IMR-90 (cell line): ENCODE data around the gene IRF4. TPM values are rescaled to one million over a fixed set of nuclear protein-coding genes. Genes with fewer than 3 reads are reported as not detected.

ENCODE experiments used
- ATAC-seq: fragments of 200-7000 bp; cut with Tn5 transposase; 2 replicates; pipeline ENCODE4 v1.9.1; 2020; ENCODE audit warnings: low read depth, mild to moderate bottlenecking, moderate library complexity
- BruUV-seq: library from RNA; stranded (reverse); fragments of 400-500 nt; replicated peaks from 2 replicates; lab custom pipeline; 2021; lab: Mats Ljungman, UMichigan
- CTCF ChIA-PET: fragments of 300-600 bp; formaldehyde crosslinking; extraction: SDS; loops from one replicate; lab custom pipeline; 2021; ENCODE audit warnings: antibody characterized with exemption; lab: Yijun Ruan, JAX
- POLR2A ChIA-PET: fragments of 300-600 bp; sonication (Branson Sonifier 250); formaldehyde crosslinking; loops from one replicate; lab custom pipeline; 2022; ENCODE audit warnings: antibody characterized with exemption; ENCODE audit not compliant: unreplicated experiment; lab: Charles Lee
- DNase-seq: peaks from one replicate; pipeline ENCODE4 v3.0.0; 2013
- H2AFZ ChIP-seq: replicated peaks from 2 replicates; pipeline ENCODE3; 2013; ENCODE audit warnings: low read length, mild to moderate bottlenecking; ENCODE audit not compliant: poor library complexity
- H2AK5ac ChIP-seq: 2 replicates; pipeline ENCODE4 v1.6.1; 2013; ENCODE audit warnings: low read depth, low read length, inconsistent platforms
- H2AK9ac ChIP-seq: replicated peaks from 2 replicates; pipeline ENCODE3; 2013; ENCODE audit warnings: mild to moderate bottlenecking, low read depth, low read length, moderate library complexity; ENCODE audit not compliant: poor library complexity
- H2BK120ac ChIP-seq: 2 replicates; pipeline ENCODE4 v1.6.1; 2013; ENCODE audit warnings: low read depth, low read length, inconsistent platforms
- H2BK15ac ChIP-seq: 3 replicates; pipeline ENCODE4 v1.6.1; 2013; ENCODE audit warnings: low read depth, low read length, inconsistent platforms
- H2BK20ac ChIP-seq: 2 replicates; pipeline ENCODE4 v1.6.1; 2013; ENCODE audit warnings: low read depth, mild to moderate bottlenecking, inconsistent platforms, low read length, moderate library complexity
- H2BK5ac ChIP-seq: 2 replicates; pipeline ENCODE4 v1.6.1; 2013; ENCODE audit warnings: mild to moderate bottlenecking, low read depth, low read length, inconsistent platforms; ENCODE audit not compliant: poor library complexity, severe bottlenecking
- H3K14ac ChIP-seq: replicated peaks from 2 replicates; pipeline ENCODE4 v1.6.1; 2013; ENCODE audit warnings: low read depth, low read length, inconsistent platforms
- H3K18ac ChIP-seq: 2 replicates; pipeline ENCODE4 v1.6.1; 2013; ENCODE audit warnings: low read depth, low read length, control low read depth
- H3K23ac ChIP-seq: 2 replicates; pipeline ENCODE4 v1.6.1; 2013; ENCODE audit warnings: low read depth, low read length, inconsistent platforms
- H3K27ac ChIP-seq: 2 replicates; pipeline ENCODE4 v1.5.1; 2013; ENCODE audit warnings: mild to moderate bottlenecking, control low read depth, low read length; ENCODE audit not compliant: insufficient read depth
- H3K27me3 ChIP-seq: 2 replicates; pipeline ENCODE4 v1.6.1; 2013; ENCODE audit warnings: low read length; ENCODE audit not compliant: control insufficient read depth, insufficient read depth
- H3K36me3 ChIP-seq: 2 replicates; pipeline ENCODE4 v1.6.1; 2013; ENCODE audit warnings: low read length, mixed read lengths; ENCODE audit not compliant: control insufficient read depth, insufficient read depth
- H3K4ac ChIP-seq: 2 replicates; pipeline ENCODE4 v1.6.1; 2013; ENCODE audit warnings: low read depth, low read length, inconsistent platforms
- H3K4me1 ChIP-seq: 2 replicates; pipeline ENCODE4 v1.6.1; 2013; ENCODE audit warnings: low read length, mixed read lengths; ENCODE audit not compliant: control insufficient read depth, insufficient read depth
- H3K4me2 ChIP-seq: 2 replicates; pipeline ENCODE4 v1.6.1; 2013; ENCODE audit warnings: low read depth, mild to moderate bottlenecking, control low read depth, low read length, moderate library complexity
- H3K4me3 ChIP-seq: 2 replicates; pipeline ENCODE4 v1.5.1; 2013; ENCODE audit warnings: low read depth, mild to moderate bottlenecking, control low read depth, low read length, moderate library complexity; ENCODE audit not compliant: insufficient read depth
- H3K56ac ChIP-seq: 2 replicates; pipeline ENCODE4 v1.6.1; 2013; ENCODE audit warnings: low read length, inconsistent platforms; ENCODE audit not compliant: insufficient read depth; ENCODE audit errors: extremely low read depth
- H3K79me1 ChIP-seq, 2 experiments: 2 replicates each; pipeline ENCODE4 v1.6.1; 2013; ENCODE audit warnings: low read length in 2 of 2, inconsistent platforms in 1 of 2, low read depth in 1 of 2
- H3K9ac ChIP-seq: 2 replicates; pipeline ENCODE4 v1.6.1; 2013; ENCODE audit warnings: low read depth, low read length, control low read depth
- H3K9me1 ChIP-seq: 2 replicates; pipeline ENCODE4 v1.6.1; 2013; ENCODE audit warnings: low read length, inconsistent platforms; ENCODE audit not compliant: insufficient read depth
- H3K9me3 ChIP-seq: 2 replicates; pipeline ENCODE4 v1.6.1; 2013; ENCODE audit warnings: low read length; ENCODE audit not compliant: control insufficient read depth, insufficient read depth
- H4K20me1 ChIP-seq: 2 replicates; pipeline ENCODE4 v1.6.1; 2013; ENCODE audit warnings: low read length, inconsistent platforms; ENCODE audit not compliant: insufficient read depth
- H4K5ac ChIP-seq: 2 replicates; pipeline ENCODE4 v1.6.1; 2013; ENCODE audit warnings: mild to moderate bottlenecking, low read depth, low read length, control low read depth
- H4K8ac ChIP-seq, 2 experiments: 2 replicates each; pipeline ENCODE4 v1.6.1; 2013; ENCODE audit warnings: low read depth in 2 of 2, low read length in 2 of 2, control low read depth in 1 of 2, inconsistent platforms in 1 of 2
- H4K91ac ChIP-seq: 2 replicates; pipeline ENCODE4 v1.6.1; 2013; ENCODE audit warnings: low read depth, low read length, inconsistent platforms; ENCODE audit not compliant: insufficient read depth
- CEBPB ChIP-seq: IDR thresholded peaks from 2 replicates; pipeline ENCODE4 v1.6.1; 2012; ENCODE audit warnings: low read depth, low read length, improper control_type of control experiment
- CTCF ChIP-seq: conservative IDR thresholded peaks from 2 replicates; pipeline ENCODE4 v1.5.1; 2012; ENCODE audit warnings: mild to moderate bottlenecking, low read depth, low read length, improper control_type of control experiment
- FOS ChIP-seq: fragments of 150-350 bp; IDR thresholded peaks from 2 replicates; pipeline ENCODE4 v1.6.1; 2016; ENCODE audit warnings: low read depth, low read length
- RAD21 ChIP-seq: IDR thresholded peaks from 2 replicates; pipeline ENCODE4 v1.6.1; 2012; ENCODE audit warnings: low read length, improper control_type of control experiment
- RFX5 ChIP-seq: IDR thresholded peaks from 2 replicates; pipeline ENCODE4 v1.8.0; 2012; ENCODE audit warnings: low read depth, mild to moderate bottlenecking, low read length, moderate library complexity
- SMC3 ChIP-seq: fragments of 150-350 bp; IDR thresholded peaks from 2 replicates; pipeline ENCODE4 v1.6.1; 2016; ENCODE audit warnings: low read depth, mild to moderate bottlenecking, antibody characterized with exemption, low read length, moderate library complexity
- WGBS, 2 experiments: methylation state at CpG; one replicate each; pipeline versions ENCODE4 v1.1.5 to v1.1.7; 2013; ENCODE audit warnings: missing lambda C conversion rate in 2 of 2; ENCODE audit not compliant: insufficient read length in 1 of 2; ENCODE audit errors: extremely low coverage in 2 of 2; 5-methylcytosine and 5-hydroxymethylcytosine counted together
- dilution Hi-C: fragments of 300-500 bp; cut with HindIII; formaldehyde crosslinking; loops from one replicate; pipeline ENCODE4 v1.14.3; 2018; ENCODE audit warnings: low sequenced_read_pairs; ENCODE audit not compliant: unreplicated experiment
- in situ Hi-C: fragments of 300-500 bp; cut with MboI; formaldehyde crosslinking; loops from 3 replicates; pipeline ENCODE4 v1.14.3; 2019; ENCODE audit warnings: low sequenced_read_pairs, inconsistent platforms, mixed read lengths
- intact Hi-C: fragments of 100-400 bp; cut with micrococcal nuclease; formaldehyde crosslinking; loops from 2 replicates; pipeline ENCODE4 v1.10.0; 2022
- polyA plus RNA-seq, 3 experiments: library from polyadenylated mRNA; depleted of rRNA; stranded (reverse); fragments of >200 nt; gene quantifications; 2 replicates each; pipeline ENCODE4 v1.2.3, GENCODE V29; 2012; ENCODE audit warnings: low replicate concordance in 1 of 3
- total RNA-seq: library from RNA; depleted of rRNA; stranded (reverse); fragments of >200 nt; gene quantifications from 2 replicates; pipeline ENCODE4 v1.2.3, GENCODE V29; 2012

Gene IRF4
- total and polyA plus RNA-seq, 2 of the 4 experiments (the other 2 are of a cell fraction) = not detected

- H3K56ac ChIP-seq = no peak overlapping the region
- ChIA-PET CTCF (no interaction called here), POLR2A (no interaction called here)
- H2AFZ ChIP-seq = no peak overlapping the region
- H3K36me3 ChIP-seq = no peaks in the 10 kb centered on the region
- H2BK5ac ChIP-seq = no peak overlapping the region
- no peak overlapping the region for H3K23ac ChIP-seq
- H4K91ac ChIP-seq = no peak overlapping the region
- H3K27me3 ChIP-seq = peaks cover 51% of the 10 kb centered on the region
- H4K8ac ChIP-seq = no peak overlapping the region
- ATAC-seq (no peak), DNase-seq (no peak)
- no peak overlapping the region for H3K4me3 ChIP-seq
- WGBS, 2 experiments = 40% methylated on average over 1 of the region's 14 CpGs; no CpG with 5 or more reads in 1 of the 2 experiments
- H3K79me1 ChIP-seq = no peaks in the 10 kb centered on the region
- no peak overlapping the region for H3K18ac ChIP-seq
- H3K9me3 ChIP-seq = peaks cover 3% of the 10 kb centered on the region; the same call in 1 of the 2 replicates
- H3K9ac ChIP-seq = no peak overlapping the region
- H2BK15ac ChIP-seq = no peak overlapping the region
- intact Hi-C loops (no loop called here), dilution Hi-C loops (no loop called here), in situ Hi-C loops (no loop called here)
- TF ChIP-seq RAD21 (no peak), RFX5 (no peak), SMC3 (no peak), CEBPB (no peak), FOS (no peak), CTCF (no peak)
- no TSS peak for BruUV-seq
- H2BK120ac ChIP-seq = no peak overlapping the region
- no peaks in the 10 kb centered on the region for H3K9me1 ChIP-seq
- no peak overlapping the region for H4K5ac ChIP-seq
- H2AK5ac ChIP-seq = no peak overlapping the region
- H2AK9ac ChIP-seq = no peak overlapping the region
- no peak overlapping the region for H3K4me2 ChIP-seq
- H3K4ac ChIP-seq = no peak overlapping the region
- no peak overlapping the region for H3K14ac ChIP-seq
- no peaks in the 10 kb centered on the region for H4K20me1 ChIP-seq
- no peak overlapping the region for H3K27ac ChIP-seq
- no peak overlapping the region for H2BK20ac ChIP-seq
- no peaks in the 10 kb centered on the region for H3K4me1 ChIP-seq
Measured at GRCh38 chr6:401994-402640, 10.6 kb downstream of the IRF4 start.
